ENCODE data around the gene CWC27. TPM values are rescaled to one million over a fixed set of nuclear protein-coding genes. Genes with fewer than 3 reads are reported as not detected.

The CWC27 gene
- total RNA-seq, 1 experiment from 2014 or later, result 42.7 TPM

DNA sequence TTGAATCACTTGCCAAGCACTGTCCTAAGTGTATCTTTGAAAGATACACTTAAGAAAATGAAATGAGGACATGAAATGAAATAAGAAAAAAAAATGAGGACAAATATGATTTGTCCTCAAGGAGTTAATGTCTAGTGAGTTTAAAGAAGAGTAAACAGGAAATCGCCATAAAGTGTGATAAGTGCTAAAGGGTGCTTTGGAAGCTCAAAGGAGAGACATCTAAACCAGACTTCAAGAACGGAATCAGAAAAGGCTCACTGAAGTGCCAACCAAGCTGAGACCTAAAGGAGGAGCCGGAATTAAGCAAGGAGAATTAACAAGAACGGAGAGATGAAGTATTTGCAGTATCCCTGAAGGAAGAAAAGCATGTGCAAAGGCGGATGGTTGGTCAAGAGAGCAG is 200.8 kb downstream of the CWC27 start:
- H3K27ac Mint-ChIP-seq, result peak overlapping the region; percentile 57
- peaks cover 8% of the 10 kb centered on the region; the same call in 1 of the 2 replicates for H3K36me3 Mint-ChIP-seq
- DNase-seq (ENCODE audit: low spot score), result no peak
- ChIA-PET POLR2A (no interaction called here), CTCF (interaction anchor here (1.0 kb wide), 1 partner anchor 514 kb away, joined by 3 read pairs; no protein-coding TSS in a partner anchor)
- H3K27me3 Mint-ChIP-seq (ENCODE audit: low read depth), result no peaks in the 10 kb centered on the region
- no peaks in the 10 kb centered on the region for H3K4me1 Mint-ChIP-seq
- H3K4me3 Mint-ChIP-seq, result no peak overlapping the region
- H3K9me3 Mint-ChIP-seq, result no peaks in the 10 kb centered on the region
- ATAC-seq, result no peak
- no peak for TF ChIP-seq FOXJ3 (CRISPR knock-in tag; IDR thresholded peaks at IDR 0.05; ENCODE audit: borderline replicate concordance)
- no peak for TF ChIP-seq TCF7 (CRISPR knock-in tag; IDR thresholded peaks at IDR 0.05; ENCODE audit: low read depth)
- TF ChIP-seq NFATC4 (CRISPR knock-in tag; IDR thresholded peaks at IDR 0.05), result no peak
- TF ChIP-seq FOXK1 (CRISPR knock-in tag; IDR thresholded peaks at IDR 0.05), result no peak
- TF ChIP-seq CBFB (CRISPR knock-in tag; IDR thresholded peaks at IDR 0.05; ENCODE audit: low read depth), result no peak
- TF ChIP-seq, protein P1, sequence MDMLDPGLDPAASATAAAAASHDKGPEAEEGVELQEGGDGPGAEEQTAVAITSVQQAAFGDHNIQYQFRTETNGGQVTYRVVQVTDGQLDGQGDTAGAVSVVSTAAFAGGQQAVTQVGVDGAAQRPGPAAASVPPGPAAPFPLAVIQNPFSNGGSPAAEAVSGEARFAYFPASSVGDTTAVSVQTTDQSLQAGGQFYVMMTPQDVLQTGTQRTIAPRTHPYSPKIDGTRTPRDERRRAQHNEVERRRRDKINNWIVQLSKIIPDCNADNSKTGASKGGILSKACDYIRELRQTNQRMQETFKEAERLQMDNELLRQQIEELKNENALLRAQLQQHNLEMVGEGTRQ (CRISPR knock-in tag; IDR thresholded peaks at IDR 0.05), result no peak
- TF ChIP-seq NFE2L1 (CRISPR knock-in tag; IDR thresholded peaks at IDR 0.05), result no peak
- TF ChIP-seq ETV6 (CRISPR knock-in tag; IDR thresholded peaks at IDR 0.05), result no peak
- TF ChIP-seq ZNF232 (CRISPR knock-in tag; IDR thresholded peaks at IDR 0.05), result no peak
- TF ChIP-seq, protein P2, sequence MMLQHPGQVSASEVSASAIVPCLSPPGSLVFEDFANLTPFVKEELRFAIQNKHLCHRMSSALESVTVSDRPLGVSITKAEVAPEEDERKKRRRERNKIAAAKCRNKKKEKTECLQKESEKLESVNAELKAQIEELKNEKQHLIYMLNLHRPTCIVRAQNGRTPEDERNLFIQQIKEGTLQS (CRISPR knock-in tag; conservative IDR thresholded peaks at IDR 0.05), result no peak
- TF ChIP-seq TEAD1 (CRISPR knock-in tag; IDR thresholded peaks at IDR 0.05), result no peak
- TF ChIP-seq, protein P3, sequence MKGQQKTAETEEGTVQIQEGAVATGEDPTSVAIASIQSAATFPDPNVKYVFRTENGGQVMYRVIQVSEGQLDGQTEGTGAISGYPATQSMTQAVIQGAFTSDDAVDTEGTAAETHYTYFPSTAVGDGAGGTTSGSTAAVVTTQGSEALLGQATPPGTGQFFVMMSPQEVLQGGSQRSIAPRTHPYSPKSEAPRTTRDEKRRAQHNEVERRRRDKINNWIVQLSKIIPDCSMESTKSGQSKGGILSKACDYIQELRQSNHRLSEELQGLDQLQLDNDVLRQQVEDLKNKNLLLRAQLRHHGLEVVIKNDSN (CRISPR knock-in tag; IDR thresholded peaks at IDR 0.05), result no peak
- TF ChIP-seq, protein P4, sequence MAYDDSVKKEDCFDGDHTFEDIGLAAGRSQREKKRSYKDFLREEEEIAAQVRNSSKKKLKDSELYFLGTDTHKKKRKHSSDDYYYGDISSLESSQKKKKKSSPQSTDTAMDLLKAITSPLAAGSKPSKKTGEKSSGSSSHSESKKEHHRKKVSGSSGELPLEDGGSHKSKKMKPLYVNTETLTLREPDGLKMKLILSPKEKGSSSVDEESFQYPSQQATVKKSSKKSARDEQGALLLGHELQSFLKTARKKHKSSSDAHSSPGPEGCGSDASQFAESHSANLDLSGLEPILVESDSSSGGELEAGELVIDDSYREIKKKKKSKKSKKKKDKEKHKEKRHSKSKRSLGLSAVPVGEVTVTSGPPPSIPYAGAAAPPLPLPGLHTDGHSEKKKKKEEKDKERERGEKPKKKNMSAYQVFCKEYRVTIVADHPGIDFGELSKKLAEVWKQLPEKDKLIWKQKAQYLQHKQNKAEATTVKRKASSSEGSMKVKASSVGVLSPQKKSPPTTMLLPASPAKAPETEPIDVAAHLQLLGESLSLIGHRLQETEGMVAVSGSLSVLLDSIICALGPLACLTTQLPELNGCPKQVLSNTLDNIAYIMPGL (CRISPR knock-in tag; IDR thresholded peaks at IDR 0.05), result no peak
- no peak for TF ChIP-seq ZNF423 (CRISPR knock-in tag; IDR thresholded peaks at IDR 0.05)
- TF ChIP-seq JAZF1 (CRISPR knock-in tag; IDR thresholded peaks at IDR 0.05), result no peak

DNA sequence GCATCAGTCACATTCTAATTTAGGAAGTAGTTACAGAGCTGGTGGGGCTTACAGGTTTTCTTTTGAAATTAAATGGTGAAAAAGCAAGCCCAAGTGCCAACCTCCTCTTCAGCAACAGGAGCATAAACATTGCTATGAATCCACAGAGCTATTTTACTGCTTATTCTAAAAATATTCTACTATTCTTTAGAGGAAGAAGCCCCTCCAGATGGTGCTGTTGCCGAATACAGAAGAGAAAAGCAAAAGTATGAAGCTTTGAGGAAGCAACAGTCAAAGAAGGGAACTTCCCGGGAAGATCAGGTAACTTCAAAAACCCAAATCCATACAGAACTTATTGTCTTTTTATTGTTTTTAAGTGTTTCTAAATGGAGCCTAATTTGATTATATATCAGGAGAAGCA is 202.8 kb downstream of the CWC27 start:
- ATAC-seq (no peak), DNase-seq (ENCODE audit: low spot score) (no peak)
- Mint-ChIP-seq H3K4me3 (no peak overlapping the region), H3K36me3 (peaks cover 8% of the 10 kb centered on the region; the same call in 1 of the 2 replicates), H3K27me3 (ENCODE audit: low read depth) (no peaks in the 10 kb centered on the region), H3K4me1 (no peaks in the 10 kb centered on the region), H3K27ac (no peak overlapping the region), H3K9me3 (no peaks in the 10 kb centered on the region)
- ChIA-PET CTCF (interaction anchor here (1.1 kb wide), 1 partner anchor 511 kb away, joined by 5 read pairs; the partner anchor contains the start of gene ADAMTS6), POLR2A (no interaction called here)
- TF ChIP-seq NR1H2 (CRISPR knock-in tag; IDR thresholded peaks at IDR 0.05) (no peak), NFYB (CRISPR knock-in tag; conservative IDR thresholded peaks at IDR 0.05; ENCODE audit: low read depth) (no peak), SOX15 (CRISPR knock-in tag; IDR thresholded peaks at IDR 0.05) (no peak), ZNF317 (CRISPR knock-in tag; IDR thresholded peaks at IDR 0.05; ENCODE audit: borderline replicate concordance, low read depth) (no peak), KAT7 (CRISPR knock-in tag; IDR thresholded peaks at IDR 0.05; ENCODE audit: borderline replicate concordance) (no peak), TCF7 (CRISPR knock-in tag; IDR thresholded peaks at IDR 0.05; ENCODE audit: low read depth) (no peak), ELF4 (CRISPR knock-in tag; IDR thresholded peaks at IDR 0.05; ENCODE audit: low read depth) (no peak), FOXK1 (CRISPR knock-in tag; IDR thresholded peaks at IDR 0.05) (no peak), FOXJ3 (CRISPR knock-in tag; IDR thresholded peaks at IDR 0.05; ENCODE audit: borderline replicate concordance) (no peak), ETV6 (CRISPR knock-in tag; IDR thresholded peaks at IDR 0.05) (no peak)
- TF ChIP-seq, protein P5, sequence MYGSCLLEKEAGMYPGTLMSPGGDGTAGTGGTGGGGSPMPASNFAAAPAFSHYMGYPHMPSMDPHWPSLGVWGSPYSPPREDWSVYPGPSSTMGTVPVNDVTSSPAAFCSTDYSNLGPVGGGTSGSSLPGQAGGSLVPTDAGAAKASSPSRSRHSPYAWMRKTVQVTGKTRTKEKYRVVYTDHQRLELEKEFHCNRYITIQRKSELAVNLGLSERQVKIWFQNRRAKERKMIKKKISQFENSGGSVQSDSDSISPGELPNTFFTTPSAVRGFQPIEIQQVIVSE (CRISPR knock-in tag; IDR thresholded peaks at IDR 0.05; ENCODE audit: borderline replicate concordance), result no peak
- TF ChIP-seq, protein P6, sequence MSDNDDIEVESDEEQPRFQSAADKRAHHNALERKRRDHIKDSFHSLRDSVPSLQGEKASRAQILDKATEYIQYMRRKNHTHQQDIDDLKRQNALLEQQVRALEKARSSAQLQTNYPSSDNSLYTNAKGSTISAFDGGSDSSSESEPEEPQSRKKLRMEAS (CRISPR knock-in tag; IDR thresholded peaks at IDR 0.05), result no peak
- TF ChIP-seq, protein P7, sequence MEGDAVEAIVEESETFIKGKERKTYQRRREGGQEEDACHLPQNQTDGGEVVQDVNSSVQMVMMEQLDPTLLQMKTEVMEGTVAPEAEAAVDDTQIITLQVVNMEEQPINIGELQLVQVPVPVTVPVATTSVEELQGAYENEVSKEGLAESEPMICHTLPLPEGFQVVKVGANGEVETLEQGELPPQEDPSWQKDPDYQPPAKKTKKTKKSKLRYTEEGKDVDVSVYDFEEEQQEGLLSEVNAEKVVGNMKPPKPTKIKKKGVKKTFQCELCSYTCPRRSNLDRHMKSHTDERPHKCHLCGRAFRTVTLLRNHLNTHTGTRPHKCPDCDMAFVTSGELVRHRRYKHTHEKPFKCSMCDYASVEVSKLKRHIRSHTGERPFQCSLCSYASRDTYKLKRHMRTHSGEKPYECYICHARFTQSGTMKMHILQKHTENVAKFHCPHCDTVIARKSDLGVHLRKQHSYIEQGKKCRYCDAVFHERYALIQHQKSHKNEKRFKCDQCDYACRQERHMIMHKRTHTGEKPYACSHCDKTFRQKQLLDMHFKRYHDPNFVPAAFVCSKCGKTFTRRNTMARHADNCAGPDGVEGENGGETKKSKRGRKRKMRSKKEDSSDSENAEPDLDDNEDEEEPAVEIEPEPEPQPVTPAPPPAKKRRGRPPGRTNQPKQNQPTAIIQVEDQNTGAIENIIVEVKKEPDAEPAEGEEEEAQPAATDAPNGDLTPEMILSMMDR (IDR thresholded peaks at IDR 0.05), result no peak
- TF ChIP-seq, protein P8, sequence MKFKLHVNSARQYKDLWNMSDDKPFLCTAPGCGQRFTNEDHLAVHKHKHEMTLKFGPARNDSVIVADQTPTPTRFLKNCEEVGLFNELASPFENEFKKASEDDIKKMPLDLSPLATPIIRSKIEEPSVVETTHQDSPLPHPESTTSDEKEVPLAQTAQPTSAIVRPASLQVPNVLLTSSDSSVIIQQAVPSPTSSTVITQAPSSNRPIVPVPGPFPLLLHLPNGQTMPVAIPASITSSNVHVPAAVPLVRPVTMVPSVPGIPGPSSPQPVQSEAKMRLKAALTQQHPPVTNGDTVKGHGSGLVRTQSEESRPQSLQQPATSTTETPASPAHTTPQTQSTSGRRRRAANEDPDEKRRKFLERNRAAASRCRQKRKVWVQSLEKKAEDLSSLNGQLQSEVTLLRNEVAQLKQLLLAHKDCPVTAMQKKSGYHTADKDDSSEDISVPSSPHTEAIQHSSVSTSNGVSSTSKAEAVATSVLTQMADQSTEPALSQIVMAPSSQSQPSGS (CRISPR knock-in tag; IDR thresholded peaks at IDR 0.05; ENCODE audit: borderline replicate concordance, low read depth), result no peak
- TF ChIP-seq, protein P2 (CRISPR knock-in tag; conservative IDR thresholded peaks at IDR 0.05), result no peak
- TF ChIP-seq, protein P9, sequence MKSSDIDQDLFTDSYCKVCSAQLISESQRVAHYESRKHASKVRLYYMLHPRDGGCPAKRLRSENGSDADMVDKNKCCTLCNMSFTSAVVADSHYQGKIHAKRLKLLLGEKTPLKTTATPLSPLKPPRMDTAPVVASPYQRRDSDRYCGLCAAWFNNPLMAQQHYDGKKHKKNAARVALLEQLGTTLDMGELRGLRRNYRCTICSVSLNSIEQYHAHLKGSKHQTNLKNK (CRISPR knock-in tag; IDR thresholded peaks at IDR 0.05), result no peak

All from WTC11 (cell line).